GOT3 (cell line): ENCODE measurements around the gene CCDC116.
"Not testable (repeated sequence)": the region's sequence is repeated elsewhere in the genome, so short reads cannot be mapped to it uniquely, and the experiment has no call there.

ENCODE experiments used
- DNase-seq: peaks from one replicate; lab custom pipeline; 2025; ENCODE audit warnings: mixed read lengths; lab: John Stamatoyannopoulos, UW

Gene CCDC116, protein sequence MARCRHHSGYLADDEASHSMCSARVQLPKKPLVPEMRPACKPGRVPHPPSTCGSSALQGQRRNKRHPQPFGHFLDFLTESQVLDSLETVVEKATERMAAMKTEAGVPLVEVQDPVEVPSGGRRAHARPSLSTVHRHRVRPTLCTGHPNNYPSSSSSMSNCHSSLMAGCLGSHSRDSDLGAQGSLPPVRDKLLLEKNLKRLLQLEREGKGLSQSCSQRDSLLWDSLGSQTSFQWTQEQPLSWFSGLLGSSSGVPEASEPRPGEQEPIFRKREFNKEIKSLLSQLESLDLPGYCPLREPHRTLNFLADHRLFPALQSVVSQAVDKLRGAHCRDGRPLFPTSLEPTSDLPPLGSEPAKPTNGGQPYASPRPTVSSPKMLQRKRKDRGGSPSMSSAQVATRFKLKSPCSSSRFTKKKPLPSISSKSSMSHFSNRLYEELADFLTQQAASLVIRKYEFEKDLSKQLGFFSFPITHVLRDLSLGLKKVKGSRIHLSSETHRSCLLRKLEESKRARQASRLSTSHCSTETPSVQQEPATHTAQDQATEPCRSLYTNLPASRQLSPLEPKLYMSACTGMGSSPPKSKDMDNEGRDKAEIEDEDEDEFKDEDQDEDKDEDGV

GRCh38 chr22:21632237-21632895, at the start of gene CCDC116:
CCDC116 (plus strand) TSS chr22:21632760; CDS start chr22:21633182, 422 bp downstream.
- no peak for DNase-seq

GRCh38 chr22:21582801-21583740, 49.5 kb upstream of the CCDC116 start:
- DNase-seq: no peak

GRCh38 chr22:21585389-21585788, 47.2 kb upstream of the CCDC116 start:
- DNase-seq: no peak

DNA sequence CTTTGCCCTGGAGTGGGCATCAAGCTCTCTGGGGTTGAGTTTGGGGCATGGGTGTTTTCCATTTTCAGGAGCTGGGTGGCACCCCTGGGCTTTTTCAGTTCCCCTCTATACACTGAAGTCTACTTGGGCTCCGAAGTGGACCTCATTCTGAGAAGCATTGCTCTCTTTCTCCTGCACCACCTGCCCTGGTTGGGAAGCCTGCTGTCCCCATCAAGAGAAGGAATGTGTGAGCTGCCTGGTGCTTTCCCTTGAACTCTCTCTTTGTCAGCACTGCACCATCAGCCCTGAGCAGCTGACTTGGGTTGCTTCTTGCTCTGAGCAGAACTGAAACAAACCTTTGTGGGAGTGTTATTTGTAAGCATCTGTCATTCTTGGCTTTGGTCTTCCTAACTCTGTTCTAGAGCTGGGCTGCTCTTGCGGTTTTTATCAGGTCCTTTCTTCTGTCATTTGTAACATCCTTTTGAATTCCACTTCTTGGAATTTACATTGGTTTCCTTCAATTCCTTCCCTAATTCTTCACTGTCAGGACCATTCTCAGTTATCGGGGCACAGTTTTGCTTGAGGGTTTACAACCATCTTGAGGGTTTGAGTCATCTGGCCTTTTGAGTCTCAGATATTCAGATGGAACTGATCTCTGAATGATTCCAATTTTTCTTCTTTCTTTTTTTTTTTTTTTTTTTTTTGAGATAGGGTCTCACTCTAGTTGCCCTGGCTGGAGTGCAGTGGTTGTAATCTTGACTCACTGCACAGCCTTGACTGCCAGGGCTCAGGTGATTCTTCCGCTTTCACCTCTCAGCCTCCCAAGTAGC, 44.6 kb upstream of the CCDC116 start:
- no peak for DNase-seq

GRCh38 chr22:21589396-21589795, 43.2 kb upstream of the CCDC116 start:
- no peak for DNase-seq

GRCh38 chr22:21590809-21591641, 41.5 kb upstream of the CCDC116 start:
- no peak for DNase-seq

DNA sequence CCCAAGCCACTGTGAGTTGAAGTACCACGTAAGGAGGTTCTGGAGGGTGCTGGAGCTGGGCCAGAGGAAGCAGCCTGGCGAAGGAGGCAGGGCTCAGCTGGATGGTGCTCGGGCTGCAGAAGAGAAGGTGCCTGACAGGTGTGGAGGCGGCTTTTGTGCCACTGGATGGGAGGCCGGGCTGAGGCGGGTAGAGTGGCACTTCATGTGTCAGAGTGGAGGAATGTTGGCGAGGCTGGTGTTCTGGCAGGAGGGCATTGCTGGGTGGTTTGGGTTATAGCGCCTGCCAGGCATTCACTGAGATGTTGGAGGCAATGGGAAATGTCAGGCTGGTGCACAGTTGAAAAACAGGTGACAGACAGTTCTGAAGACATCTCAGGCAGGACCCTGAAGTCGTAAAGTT, 40.9 kb upstream of the CCDC116 start:
- DNase-seq: no peak

DNA sequence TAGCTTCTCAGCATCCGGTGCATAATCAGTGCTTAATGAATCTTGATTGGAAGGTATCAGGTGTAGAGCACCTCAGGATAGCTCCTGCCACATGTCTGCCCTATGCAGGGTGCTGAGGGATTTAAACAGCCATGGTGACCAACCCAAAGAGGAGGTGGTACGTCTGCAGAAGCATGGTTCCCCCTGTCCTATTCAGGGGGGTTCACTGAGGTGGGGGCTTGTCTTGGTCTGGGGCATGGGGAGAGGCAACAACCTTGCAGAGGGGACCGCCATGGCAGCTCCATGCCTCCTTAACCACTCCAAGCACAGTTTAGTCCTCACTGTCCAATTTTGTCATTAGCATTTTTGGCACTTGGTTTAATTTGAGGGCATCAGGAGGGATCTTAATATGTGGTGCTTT, 40.1 kb upstream of the CCDC116 start:
- no peak for DNase-seq

GRCh38 chr22:21593406-21594232, 38.9 kb upstream of the CCDC116 start:
- DNase-seq: no peak

DNA sequence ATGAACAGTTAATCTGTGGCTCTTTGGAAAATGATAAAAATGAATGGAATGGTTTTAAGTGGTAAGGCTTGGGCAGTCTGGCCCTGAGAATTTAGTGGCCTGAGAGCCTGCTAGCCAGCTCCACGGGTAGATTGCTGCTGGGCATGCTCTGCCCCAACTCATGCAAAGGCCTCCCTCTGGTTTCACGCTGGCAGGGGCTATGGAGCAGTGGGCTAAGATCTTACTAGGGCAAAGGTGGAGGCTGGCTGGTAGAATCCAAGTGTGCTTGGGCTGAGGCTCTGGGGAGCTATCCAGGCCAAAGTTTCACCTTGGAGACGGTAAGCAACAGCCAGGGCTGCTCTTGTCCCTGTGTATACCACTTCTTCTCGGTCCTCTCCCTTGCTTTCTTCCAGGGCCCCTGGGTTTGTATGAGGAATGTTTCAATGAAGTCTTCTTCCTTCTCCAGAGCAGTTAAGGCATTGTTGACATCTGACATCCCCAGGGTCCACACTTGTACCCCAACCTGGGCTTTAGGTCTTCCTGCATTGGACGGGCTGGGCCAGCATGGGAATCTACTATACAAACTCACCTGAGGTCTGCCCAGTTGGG, 37.6 kb upstream of the CCDC116 start:
- DNase-seq: no peak

DNA sequence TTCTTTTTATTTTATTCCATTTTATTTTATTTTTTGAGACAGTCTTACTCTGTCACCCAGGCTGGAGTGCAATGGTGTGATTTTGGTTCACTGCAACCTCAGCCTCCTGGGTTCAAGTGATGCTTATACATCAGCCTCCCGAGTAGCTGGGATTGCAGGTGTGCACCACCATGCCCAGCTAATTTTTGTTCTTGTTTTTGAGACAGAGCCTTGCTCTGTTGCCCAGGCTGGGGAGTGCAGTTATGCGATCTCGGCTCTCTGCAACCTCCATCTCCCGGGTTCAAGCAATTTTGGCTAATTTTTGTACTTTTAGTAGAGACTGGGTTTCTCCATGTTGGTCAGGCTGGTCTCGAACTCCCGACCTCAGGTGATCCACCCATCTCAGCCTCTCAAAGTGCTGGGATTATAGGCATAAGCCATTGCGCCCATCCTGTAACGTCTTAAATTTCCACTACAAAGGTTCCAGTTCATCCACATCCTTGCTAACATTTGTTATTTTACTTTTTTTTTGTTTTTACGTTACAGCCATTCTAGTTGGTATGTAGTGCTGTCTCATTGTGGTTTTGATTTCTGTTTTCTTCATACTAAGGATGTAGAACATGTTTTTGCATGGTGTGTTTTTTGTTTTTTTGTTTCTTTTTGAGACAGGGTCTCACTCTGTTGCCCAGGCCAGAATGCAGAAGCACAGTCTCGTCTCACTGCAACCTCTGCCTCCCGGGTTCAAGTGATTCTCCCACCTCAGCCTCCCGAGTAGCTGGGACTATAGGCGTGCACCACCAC, 36.0 kb upstream of the CCDC116 start:
- not testable (repeated sequence) for DNase-seq

DNA sequence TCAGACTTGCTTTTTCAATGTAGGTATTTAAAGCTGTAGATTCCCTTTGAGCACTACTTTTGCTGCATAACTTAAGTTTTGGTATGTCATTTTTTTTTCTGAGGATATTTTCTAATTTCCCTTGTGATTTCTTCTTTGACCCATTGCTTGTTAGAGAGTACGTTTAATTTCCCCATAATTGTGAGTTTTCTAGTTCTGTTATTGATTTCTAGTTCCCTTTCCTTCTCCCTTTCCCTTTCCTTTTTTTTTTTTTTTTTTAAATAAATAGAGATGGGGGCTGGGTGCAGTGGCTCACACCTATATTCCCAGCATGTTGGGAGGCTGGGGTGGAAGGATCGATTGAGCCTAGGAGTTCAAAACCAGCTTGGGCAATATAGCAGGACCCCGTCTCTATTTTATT, 34.3 kb upstream of the CCDC116 start:
- no peak for DNase-seq

GRCh38 chr22:21599053-21599893, 33.3 kb upstream of the CCDC116 start:
- DNase-seq: no peak

DNA sequence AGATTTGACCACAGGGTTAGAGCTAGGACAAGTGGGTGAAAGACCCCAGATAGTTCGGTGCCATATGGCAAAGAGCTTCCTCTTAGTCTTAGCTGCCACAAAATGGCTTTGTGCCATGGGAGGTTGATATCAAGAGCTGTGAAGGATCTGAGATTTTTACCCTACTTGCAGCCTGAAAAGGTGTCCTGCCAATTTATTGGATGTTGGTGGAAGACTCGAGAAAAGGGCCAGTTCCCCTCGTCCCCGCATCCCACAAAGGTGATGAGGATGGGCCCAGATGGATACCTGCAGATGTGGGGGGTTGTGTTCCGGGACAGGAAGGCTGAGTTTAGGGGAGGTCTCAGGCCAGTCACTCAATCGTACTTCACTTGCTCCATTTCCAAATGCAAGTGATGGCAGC, 30.0 kb upstream of the CCDC116 start:
- DNase-seq: no peak

DNA sequence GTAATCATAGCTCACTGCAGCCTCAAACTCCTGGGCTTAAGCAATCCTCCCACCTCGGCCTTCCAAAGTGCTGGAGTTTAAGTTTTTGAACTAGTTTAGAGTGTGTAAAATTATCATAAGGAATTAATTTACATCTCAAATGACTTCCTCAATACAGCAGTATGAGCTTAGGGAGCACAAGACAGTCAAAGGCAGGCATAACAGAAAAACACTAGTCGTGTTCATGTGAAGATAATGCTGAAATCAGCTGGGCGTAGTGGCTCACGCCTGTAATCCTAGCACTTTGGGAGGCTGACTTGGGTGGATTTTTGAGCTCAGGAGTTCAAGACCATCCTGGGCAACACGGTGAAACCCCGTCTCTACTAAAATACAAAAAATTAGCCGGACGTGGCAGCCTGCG, 28.6 kb upstream of the CCDC116 start:
- no peak for DNase-seq

DNA sequence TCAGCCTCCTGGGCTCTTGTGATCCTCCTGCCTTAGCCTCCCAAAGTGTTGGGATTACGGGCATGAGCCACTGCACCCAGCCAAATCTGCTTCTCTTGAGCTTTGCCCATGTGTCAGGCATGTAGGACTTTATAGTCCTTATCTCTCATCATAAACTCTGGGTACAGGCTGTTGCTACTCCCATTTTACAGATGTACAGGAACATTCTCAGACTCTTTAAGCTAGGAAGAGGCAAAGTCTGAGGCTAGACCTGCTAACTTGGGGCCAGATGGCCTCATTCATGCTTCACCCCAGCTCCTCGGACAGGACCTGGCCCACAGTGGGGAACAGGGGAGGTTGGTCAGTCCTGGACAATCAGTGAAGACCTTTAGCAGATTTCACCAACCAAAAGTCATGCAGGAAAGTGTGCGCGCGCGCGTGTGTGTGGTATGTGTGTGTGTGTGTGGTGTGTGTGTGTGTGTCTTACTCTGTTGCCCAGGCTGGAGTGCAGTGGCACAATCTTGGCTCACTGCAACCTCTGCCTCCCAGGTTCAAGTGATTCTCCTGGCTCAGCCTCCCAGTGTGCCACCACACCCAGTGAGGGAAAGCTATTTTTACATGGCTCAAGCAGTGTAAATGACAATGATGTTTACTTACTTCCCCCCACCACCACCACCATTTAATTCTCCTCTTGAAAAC, 26.5 kb upstream of the CCDC116 start:
- no peak for DNase-seq

- DNase-seq: no peak
Measured at GRCh38 chr22:21606775-21607174, 25.8 kb upstream of the CCDC116 start.
